Hindlimb muscle (tissue), 1 donor: ENCODE measurements around the gene CCDC183. TPM values are rescaled to one million over a fixed set of nuclear protein-coding genes. Genes with fewer than 3 reads are reported as not detected.
"Not testable (repeated sequence)": the region's sequence is repeated elsewhere in the genome, so short reads cannot be mapped to it uniquely, and the experiment has no call there.

Experiments used
- DNase-seq: peaks from one replicate; pipeline ENCODE4 v3.0.0-alpha.2; 2013
- polyA plus RNA-seq: library from polyadenylated mRNA; unstranded; fragments of 120-200 nt; gene quantifications from one replicate; pipeline ENCODE4 v1.2.1, GENCODE V29; 2013; ENCODE audit not compliant: insufficient read length

Gene CCDC183
- polyA plus RNA-seq, 1 donor: 3.0 TPM

DNA sequence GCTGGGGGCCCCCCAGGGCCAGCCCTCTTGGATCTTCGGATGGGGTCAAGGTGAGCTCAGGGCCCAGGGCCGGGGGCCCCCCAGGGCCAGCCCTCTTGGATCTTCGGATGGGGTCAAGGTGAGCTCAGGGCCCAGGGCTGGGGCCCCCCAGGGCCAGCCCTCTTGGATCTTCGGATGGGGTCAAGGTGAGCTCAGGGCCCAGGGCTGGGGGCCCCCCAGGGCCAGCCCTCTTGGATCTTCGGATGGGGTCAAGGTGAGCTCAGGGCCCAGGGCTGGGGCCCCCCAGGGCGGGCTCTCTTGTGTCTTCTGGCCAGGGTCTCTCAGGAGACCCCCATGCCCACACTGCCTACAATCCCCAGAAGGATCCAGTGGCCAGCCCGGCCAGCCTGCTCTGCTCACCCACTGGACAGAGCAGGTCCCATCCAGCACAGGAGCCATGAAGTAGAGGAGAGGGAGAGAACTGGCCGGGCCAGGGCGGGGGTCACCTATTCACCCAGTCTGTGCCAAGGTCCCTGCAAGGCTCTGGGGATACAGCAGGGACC lies 6.9 kb downstream of the CCDC183 start:
- not testable (repeated sequence) for DNase-seq

DNA sequence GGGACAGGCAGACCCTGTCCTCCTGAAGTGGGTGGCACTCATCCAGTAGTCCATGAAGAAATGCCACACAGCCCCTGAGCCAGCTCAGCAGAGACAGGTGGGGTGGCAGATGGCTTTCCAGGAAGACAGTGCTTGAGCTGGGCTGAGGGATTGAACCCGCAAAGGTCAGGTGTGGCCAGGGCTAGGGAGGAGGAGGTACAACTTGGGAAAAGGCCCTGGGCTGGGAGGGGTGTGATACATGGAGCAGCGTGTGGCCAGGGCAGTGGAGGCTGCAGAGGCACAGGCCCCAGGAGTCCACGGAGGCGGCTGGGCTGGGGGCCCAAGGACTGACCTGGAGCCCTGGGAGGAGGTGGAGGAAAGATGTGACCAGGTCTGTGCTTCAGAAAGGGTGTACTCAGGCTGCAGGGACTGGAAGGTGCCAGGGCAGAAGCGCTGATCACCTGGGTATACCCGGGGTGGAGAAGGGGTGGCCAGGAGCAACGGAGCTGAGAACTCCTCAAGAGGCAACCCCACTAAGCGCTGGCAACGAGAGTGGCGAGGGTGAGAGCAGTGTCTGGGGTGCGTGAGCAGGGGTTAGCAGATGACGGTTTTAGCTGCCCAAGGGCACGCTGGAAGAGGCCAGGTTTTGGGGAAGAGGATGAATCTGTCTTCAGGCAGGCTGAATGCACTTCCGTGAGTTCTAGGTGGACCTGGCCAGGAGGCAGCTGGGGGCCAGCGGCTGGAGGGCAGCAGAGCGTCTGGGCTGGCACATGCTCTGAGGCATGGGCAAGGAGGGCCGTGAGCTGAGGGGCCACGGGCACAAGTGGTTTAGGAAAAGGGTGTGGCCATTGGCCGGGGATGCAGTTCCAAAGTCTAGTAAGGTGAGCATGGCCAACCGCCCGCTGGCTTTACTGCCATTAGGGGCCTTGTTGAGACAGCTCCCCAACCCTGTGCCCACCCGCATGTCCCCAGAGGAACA lies 7.7 kb downstream of the CCDC183 start:
- DNase-seq: no peak

DNA sequence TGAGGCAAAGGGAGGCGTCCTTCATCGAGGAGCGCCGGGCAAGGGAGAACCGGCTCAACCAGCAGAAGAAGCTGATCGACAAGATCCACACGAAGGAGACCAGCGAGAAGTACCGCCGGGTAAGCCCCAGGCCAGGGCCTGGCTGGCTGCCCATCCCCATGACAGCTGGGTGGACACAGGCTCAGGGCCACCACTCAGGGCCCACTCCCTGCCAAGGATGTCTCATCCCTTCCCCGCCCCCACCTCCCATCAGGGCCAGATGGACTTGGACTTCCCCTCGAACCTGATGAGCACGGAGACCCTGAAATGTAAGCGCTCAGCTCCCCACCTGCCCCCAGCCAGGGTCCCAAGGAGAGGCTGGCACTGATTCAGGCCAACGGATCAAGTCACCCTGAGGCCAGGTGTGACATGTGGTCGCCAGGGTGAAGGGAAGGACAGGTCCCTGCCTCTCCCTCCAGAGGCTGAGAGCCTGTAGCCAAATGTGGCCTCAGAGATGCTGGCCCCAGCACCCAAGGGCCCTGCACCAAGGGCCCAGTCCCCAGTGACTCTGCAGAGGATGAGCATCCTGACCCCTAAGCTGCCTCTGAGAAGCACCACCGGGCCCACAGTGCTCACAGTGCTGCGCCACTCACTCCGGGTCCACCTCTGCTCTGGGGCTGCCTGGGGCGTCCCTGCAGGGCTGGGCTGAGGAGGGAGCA lies 8.5 kb downstream of the CCDC183 start:
- no peak for DNase-seq

DNA sequence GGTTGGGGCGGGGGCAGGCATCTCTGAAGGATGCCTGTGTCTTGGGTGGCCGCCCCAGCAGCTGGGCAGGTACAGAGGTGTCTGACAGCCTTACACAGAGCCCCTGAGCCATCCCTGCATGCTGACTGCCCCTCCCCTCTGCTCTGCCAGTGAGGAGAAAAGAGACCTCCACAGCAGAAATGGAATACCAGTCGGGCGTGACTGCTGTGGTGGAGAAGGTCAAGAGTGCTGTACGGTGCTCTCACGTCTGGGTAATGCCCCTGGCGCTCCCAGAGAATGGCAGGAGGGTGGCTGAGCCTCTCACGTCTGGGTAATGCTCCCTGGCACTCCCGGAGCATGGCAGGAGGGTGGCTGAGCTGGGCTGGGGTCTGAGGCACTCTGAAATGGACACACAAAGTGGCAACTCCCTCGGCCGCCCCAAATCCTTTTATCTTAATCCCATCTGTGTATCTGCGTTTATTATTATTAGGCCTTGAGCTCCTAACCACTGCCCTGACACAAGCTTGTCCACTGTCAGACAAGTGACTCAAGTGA lies 9.1 kb downstream of the CCDC183 start:
- DNase-seq: no peak

DNA sequence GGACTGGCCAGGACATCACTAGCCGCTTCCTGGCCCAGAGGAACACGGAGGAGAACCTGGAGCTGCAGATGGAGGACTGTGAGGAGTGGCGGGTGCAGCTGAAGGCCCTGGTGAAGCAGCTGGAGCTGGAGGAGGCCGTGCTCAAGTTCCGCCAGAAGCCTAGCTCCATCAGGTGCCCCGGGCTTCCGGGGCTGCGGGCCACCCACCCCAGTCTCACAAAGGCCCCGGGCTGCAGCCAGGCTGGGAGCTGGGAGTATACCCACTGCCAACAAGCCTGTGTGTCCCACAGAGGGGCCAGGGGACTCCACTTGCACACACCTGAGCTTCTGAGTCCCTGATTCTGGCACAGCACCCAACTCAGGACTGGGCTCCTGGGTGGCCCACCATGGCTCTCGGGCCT lies 9.9 kb downstream of the CCDC183 start:
- no peak for DNase-seq

DNA sequence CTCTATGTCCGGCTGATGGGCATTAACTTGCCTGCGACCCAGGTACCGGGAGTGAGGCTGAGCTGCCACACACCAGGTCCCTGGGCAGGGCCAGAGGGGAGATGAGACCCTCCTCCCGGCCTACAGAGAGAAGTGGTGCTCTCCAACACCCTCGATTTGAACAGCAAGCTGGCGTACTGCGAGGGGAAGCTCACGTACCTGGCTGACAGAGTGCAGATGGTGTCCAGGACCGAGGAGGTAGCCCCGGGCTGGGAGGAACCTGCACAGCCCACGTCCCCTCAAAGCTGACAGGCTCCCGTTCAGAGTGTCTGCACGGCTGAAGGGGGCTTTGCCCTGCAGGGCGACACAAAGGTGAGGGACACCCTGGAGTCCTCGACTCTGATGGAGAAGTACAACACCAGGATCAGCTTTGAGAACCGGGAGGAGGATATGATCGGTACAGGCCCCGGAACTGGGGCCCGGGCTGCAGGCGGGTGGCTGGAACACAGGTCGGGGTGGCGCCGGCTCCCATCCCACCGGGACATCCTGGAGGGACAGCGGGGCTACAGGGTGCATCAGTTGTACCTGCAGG lies 10.6 kb downstream of the CCDC183 start:
- DNase-seq: no peak

DNA sequence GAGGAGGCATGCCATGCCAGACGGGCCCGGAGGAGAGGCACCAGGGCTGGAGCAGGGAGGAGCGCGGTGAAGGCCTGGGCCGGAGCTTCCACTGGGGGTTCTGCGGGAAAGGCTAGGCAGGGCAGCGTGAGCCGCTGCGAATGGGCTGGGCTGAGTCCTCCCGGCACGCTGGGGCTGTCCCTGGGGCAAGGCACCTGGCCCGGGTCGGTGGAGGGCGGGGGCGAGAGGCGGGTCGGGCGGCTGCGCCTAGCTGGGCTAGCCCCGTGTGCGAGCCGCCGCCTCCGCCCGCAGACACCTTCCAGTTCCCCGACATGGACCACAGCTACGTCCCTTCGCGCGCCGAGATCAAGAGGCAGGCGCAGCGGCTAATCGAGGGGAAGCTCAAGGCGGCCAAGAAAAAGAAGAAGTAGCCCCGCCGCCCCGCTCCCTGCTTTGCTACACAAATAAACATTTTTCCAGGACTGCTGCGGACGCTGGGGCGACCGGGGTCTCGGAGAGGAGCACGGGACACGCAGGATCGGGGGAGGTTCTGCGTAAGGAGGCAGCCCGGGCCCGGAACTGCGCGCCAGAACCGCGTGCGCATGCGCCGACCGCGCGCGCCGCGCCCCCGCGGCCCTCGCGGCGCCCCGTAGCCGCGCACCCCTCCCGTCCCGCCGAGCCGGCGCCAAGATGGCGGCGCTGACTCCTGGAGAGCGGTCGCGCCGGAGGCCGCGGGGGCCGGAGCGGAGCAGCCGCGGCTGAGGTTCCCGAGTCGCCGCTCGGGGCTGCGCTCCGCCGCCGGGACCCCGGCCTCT lies 11.3 kb downstream of the CCDC183 start, which contains the start of gene RABL6:
Gene RABL6 (plus strand): TSS at position 668 of the 794 bp plus-strand sequence. CDS start 249 bp downstream, outside the sequence.
- DNase-seq: peak; percentile 94

DNA sequence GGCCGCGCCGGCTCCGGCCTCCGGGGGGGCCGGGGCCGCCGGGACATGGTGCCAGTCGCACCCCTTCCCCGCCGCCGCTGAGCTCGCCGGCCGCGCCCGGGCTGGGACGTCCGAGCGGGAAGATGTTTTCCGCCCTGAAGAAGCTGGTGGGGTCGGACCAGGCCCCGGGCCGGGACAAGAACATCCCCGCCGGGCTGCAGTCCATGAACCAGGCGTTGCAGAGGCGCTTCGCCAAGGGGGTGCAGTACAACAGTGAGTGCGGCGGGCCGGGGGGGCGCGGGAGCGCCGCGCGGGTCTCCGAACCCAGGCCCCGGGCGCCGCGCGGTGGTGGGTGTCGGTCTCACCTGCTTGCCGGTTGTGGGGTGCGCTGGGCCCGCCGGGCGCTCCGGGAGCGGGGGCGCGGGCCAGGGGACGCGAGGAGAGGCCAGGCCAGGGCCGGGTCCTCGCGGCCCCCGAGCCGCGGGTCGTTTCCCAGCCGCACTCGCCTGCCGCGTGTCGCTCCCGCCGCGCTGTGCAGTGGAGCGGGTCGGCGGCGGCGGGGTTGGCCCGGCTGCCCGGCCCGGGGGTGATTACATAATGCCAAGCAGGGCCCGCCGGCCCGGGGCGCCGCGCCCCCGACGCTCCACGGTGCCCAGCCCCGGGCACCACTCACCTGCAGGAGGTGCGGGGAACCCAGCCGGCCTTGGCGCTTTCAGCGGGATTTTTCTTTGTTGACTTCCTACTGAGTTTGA lies 12.1 kb downstream of the CCDC183 start:
- DNase-seq: no peak

DNA sequence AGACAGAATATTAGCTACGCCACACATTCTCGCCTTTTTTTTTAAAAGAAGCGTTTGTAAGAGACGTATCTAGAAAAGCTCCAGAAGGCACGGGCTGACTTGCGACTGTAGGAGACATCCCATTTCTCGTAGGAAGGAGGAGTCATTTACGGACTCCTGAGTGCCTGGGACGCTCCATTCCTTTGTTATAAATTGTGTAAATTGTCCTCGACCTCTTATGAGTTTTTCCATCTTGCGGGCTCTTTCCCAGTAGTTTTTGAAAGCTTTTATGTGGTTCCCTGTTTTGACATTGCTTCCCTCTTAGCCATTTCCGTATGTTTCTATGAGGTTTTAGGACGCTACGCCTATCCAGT lies 12.6 kb downstream of the CCDC183 start:
- no peak for DNase-seq

DNA sequence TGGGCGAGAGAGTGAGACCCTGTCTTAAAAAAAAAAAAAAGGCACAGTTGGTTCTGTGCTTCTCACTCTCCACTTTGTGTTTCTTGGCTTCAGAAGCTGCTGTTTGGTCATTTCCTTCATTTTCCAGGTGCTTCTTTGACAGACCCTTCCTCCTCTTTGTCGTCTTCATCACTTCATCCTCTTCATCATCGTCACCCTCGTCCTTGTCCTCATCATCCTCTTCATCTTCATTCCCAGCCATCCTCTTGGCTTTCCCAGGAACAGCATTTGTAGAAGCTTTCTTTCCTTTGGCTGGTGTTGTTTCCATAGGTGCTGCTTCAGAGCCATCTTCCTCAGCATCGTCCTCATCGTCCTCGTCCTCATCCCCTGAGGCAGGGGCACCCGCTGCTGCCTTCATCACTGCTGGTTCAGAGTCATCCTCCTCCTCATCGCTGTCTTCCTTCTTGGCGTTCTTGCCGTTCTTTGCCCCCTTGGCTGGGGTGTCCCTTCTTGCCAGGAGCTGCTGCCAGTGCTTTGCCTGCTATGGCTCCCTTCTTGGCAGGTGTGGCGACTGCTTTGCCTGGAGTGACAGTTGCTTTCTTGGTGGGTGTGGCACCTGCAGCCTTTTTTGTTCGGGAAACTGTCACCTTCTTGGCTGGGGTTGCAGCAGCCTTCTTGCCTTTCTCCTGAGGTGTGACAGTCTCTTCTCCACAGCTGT lies 18.7 kb downstream of the CCDC183 start:
- DNase-seq: no peak

DNA sequence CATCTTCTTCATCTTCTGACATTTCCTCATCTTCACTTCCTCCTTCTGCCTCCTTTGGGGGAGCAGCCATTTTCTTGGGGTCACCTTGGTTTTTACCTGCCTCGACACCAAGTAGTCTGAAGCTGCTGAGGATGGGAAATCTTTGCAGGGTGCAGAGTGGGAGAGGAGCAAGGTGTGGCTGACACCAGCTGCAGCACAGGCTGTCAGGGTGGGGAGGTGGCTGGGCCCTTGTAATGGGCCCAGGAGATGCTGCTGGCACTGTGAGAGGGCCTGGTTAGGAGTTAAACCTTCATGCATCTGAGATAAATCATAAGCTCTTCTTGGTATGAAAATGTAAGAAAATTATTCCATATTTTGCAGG lies 19.3 kb downstream of the CCDC183 start:
- no peak for DNase-seq

DNA sequence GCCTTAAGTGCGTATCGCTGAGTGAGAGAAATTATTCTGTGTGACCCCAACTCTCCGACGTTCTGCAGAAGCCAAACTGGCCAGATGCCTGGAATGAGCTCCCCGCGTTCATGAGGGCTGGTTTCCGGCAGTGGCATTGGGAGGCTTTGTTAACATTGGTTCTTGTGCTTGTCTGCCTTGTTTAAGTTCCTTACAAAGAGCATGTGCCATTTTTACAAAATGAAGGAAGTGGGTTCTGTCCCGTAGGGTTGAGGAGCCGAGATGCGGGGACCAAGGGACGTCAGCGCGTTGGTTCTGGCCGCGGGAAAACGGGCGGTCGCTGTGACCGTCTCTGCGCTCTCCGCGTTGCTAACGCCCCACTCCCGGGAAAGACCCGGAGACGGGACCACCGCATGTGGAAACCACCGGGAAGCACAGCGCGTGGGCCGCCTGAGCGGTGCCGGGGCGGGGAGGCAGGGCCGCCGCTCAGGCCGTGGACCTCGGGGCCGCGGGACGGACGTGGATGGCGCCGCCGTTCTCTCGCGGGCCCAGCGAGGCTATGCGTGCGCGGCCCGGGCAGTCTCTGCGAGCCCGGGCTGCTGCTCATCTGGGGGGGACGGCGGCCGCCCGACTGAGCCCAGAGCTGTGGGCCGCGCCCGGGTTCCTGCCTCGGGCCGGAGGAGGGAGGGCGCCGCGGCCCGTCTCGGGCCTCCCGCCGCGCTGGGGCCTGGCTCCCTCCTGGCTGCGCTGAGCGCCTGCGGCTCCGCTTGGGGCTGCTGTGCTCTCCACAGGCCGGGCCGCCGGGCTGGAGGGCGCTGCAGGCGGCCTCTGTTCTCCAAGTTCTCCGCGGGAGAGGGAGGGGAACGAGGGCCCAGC lies 25.1 kb downstream of the CCDC183 start:
- no peak for DNase-seq

DNA sequence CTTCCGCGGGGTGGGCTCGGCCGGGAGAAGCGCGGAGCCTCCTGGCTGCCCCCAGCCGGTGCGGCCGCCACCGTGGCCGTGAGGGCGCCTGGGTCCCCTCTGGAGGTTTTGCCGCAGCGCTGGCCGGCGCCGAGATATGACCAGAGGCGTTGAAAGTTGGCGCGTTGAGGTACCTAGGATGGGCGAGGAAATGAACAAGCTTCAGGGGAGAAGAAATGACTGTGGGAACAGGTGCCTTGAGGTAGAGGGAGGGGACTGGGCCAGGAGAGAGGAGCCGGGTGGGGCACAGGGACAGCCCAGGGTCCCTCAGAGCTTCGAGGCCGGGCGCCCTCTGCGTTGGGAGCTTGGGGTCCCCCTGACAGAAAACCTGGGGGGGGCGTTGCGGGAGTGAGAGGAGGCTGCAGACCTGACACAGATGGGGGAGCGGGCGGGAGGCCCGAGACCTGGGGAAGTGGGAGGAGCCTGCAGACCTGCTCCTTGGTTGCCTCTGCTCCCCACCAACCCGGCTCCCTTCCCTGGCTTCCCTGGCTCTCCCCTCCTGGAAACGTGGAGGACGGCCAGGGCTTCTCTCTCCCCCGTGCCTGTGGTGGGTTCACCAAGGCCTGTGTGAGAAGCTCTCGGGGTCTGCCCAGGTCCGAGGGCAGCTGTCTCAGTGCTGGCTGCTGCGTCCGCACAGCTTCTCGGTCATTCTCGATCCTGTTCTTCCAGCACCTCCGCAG lies 25.8 kb downstream of the CCDC183 start:
- DNase-seq: no peak

DNA sequence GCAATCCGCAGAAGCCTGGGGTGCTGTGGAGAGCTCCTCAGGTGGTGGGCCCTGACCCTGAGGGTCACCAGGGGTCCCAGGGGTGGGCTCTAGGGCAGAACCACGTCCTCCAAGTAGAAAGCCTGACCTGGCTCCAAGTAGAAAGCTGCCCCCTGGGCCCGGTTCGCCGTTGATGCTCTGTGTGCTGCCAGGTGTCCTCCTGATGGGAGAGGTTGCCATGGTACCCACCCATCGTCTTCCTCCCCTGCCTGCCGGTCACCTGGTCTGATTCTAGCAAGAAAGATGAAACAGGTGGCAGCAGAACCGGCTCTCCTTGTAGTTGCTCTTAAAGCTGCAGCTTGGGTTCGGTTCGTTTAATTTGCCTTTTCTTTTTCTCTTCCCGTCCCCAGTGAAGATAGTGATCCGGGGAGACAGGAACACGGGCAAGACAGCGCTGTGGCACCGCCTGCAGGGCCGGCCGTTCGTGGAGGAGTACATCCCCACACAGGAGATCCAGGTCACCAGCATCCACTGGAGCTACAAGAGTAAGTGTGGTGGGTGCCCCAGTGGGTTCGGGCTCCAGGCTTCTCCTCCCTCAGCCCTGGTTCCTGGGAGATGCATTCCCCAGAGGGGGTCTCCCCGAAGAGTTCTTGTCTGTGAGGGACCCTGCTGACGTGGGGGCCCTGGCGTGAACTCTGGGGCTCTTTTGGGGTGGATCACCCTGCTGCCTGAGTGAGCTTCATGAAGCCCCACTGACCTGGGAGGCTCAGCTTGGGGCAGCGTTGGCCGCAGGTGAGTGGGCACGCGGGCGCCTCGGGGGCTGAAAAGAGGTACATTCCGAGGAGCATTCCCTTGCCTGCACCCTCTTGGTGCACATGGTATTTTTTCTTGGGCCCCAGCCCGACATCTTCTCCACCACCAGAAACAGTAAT lies 27.3 kb downstream of the CCDC183 start:
- DNase-seq: no peak

DNA sequence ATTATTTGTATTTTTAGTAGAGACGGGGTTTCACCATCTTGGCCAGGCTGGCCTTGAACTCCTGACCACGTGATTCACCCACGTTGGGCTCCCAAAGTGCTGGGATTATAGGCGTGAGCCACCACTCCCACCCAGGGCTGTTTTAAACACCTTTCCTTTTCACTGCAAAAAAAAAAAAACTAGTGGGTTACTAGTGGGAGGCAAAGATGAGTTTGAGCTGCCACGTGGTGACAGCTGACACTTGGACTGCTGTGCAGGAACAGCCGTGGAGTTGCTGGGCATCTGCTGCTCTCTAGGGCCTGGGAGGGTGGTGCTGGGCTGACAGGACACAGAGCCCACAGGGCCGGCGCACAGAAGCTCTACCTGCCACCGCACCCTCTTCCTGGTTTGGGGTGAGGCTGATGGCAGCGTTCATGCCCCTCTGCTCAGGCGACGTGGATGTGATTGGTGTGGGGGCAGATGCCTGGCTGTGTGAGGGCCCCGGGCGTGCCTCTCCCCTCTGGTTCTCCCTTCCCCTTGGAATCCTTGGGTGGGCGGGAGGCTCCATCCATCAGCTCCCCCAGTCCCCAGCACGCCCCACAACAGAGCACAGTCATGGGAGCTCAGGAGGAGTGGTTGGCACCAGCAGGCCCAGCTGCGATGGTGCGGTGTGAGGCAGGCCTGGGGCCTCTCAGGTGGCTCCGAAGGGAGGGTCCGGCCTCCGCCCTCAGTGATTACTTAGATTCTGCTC lies 28.5 kb downstream of the CCDC183 start:
- no peak for DNase-seq

DNA sequence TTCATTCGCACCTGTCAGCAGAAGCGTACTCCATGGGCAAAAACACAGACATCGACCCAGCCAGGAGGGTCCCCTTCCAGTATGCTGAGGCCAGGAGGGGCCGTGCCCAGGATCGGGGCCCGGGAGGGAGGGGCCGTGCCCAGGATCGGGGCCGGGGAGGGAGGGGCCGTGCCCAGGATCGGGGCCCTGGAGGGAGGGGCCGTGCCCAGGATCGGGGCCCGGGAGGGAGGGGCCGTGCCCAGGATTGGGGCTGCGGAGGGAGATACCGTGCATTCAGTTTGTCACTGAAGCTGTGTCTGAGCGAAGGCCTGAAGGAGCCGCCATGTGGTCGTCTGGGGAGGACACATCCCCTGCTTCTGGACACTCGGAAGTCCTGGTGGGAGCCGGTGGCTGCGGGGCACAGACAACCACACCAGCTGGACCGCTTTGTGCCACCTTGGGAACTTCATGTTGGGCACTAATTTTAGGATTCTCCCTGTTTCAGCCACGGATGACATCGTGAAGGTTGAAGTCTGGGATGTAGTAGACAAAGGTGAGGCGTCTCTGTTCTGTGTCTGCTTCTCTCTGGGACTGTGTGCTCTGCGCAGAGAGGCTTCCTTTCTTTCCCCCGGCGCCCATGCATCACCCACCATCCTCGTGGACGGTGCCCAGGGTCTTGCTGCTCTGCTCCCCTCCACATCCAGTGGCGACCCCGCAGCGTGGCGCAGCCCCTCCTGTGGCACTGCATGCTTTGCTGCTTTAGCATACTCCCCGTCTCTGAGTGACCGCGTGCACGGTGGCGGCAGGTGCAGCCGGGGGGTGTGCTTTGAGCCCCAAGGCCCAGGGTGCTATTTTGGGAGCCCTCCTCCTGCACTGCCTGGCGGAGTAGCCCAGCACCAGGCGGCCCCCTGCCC lies 29.4 kb downstream of the CCDC183 start:
- no peak for DNase-seq
